CD4-positive, alpha-beta T cell treated with Interleukin-4 for 1 hour (primary cell): Measurements from ENCODE around the gene PARN.
"Not testable (repeated sequence)": the region's sequence is repeated elsewhere in the genome, so short reads cannot be mapped to it uniquely, and the experiment has no call there.

Experiments used
- DNase-seq, 2 donors: peaks; one replicate each; pipeline ENCODE4 v3.0.0-alpha.2; 2020 to 2022

Gene PARN, protein sequence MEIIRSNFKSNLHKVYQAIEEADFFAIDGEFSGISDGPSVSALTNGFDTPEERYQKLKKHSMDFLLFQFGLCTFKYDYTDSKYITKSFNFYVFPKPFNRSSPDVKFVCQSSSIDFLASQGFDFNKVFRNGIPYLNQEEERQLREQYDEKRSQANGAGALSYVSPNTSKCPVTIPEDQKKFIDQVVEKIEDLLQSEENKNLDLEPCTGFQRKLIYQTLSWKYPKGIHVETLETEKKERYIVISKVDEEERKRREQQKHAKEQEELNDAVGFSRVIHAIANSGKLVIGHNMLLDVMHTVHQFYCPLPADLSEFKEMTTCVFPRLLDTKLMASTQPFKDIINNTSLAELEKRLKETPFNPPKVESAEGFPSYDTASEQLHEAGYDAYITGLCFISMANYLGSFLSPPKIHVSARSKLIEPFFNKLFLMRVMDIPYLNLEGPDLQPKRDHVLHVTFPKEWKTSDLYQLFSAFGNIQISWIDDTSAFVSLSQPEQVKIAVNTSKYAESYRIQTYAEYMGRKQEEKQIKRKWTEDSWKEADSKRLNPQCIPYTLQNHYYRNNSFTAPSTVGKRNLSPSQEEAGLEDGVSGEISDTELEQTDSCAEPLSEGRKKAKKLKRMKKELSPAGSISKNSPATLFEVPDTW

DNA sequence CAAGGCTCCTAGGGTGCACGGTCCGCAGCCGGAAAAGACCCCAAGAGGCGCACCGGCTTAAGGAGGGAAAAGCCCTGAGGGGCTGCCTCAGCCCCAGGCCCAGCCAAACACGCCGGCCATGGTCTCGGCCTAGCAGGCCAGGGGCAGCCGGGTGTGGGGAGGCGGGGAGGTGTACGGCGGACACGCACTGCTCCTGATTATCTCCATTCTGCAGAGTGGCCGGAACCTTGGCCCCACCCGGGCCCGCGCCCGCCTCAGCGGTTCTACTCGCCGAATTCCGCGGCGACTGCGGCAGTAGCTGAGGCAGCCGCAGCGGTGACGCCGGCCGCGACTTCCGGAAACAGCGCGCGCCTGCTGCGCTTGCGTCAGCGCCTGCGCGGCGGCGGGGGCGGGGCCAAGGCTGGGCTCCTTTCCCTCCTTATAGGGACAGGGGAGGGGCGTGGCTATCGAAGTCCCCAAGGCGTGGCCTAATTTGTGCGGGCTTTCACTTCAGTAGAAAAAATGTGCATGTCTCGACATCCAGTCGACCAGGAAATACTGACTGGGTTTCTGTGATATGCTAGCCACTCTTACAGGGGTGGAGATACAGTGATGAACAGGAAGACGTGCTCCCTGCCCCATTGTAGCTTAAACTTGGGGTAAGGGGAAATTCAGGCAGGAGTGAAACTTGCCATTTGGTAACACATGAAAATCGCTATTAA is at the start of gene PARN:
TSS of gene PARN (minus strand) at position 342 of the 701 bp plus-strand sequence. CDS start at position 207, 135 bp downstream.
- DNase-seq = peak; percentile 98

DNA sequence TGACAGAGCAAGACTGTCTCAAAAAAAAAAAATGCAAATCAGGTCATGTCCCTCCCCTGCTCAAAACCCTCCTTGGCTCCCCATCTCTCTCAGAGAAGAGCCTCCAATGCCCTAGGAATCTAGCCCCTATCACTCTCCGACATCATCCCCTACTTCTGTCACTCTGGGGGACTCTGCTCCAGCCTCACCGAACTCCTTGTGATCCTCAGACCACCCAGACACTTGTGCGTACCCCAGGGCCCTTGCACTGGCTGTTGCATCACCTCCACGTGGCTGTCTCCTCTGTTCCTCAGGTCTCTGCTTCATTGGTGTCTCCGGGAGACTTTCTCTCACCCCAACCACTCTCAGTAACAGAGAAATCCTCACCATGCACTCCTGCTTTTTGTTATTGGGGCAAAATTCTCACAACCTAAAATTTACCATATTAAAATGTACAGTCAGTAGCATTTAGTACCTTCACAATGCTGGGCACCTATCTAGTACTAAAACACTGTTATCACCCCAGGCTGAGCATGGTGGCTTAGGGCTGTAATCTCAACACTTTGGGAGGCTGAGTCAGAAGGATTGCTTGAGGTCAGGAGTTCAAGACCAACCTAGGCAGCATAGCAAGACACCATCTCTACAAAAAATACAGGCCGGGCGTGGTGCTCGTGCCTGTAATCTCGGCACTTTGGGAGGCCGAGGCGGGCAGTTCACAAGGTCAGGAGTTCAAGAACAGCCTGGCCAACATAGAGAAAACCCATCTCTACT is 48.9 kb upstream of the PARN start:
- DNase-seq = no peak

DNA sequence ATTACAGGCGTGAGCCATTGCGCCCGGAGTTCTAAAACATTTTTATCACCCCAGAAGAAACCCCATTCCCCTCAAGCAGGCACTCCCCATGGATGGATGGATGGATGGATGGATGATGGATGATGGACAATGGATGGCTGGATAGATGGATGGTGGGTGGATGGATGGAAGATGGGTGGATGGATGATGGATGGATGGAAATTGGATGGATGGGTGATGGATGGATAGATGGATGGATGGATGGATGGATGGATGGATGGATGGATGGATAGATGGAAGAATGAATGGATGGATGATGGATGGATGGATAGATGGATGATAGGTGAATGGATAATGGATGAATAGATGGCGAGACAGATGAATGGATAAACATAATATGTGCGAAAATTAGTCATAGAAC is 47.6 kb upstream of the PARN start:
- no peak for DNase-seq

DNA sequence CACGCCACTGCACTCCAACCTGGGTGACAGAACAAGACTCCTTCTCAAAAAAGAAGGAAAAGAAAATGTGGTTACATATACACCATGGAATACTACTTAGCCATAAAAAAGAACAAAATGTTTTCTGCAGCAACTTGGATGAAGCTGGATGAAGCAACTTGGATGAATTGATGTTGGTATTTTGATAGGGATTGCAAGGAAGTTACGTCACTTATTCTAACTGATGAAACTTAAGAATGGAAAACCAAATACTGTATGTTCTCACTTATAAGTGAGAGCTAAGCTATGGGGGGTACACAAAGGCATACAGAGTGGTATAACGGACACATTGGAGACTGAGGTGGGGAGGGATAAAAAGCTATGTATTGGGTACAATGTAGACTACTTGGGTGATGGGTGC is 46.6 kb upstream of the PARN start:
- no peak for DNase-seq

DNA sequence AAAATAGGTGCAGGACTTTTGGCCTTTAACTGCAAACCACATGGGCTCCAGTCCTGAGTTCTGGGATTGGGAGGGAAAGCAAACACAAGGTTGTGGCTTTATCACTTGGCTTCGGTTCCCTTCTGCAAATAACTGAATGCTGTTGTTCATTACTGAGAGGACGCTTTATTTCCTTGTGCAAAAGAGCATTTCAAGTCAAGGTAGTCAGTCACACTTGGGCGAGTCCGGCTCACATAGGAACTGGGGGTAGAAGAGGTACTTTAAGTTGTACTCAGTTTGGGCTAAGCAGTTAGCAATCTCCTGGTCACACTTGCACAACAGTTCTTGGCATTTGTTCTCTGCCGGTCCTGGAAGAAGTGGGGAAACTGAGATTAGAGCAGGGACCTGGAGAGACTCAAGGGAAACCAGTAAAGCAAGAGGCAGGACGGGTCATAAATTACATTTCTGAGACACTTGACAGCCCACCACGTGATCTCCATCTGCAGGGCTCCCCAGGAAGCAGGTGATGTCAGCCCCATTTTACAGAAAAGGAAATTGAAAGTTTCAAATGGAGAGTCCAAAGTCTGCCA is 42.4 kb upstream of the PARN start:
- DNase-seq = no peak

DNA sequence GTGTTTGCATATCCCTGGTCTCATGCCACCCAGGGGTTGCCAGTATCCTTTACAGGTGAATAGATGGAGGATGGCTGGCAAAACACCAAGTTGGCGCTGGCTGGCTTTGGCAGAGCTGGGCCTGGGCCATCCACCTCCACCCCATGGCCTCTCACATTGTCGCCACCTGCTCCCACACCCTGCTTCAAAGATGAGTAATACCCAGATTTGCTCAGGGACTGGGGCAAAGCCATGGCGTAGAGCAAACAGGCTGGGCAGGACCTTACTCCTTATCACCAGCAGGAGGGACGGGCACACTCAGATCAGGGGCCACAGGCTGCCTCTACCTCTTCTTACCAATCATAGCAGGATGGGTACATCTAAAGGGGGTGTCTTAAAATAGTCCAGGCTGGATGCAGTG is 39.7 kb upstream of the PARN start:
- no peak for DNase-seq

DNA sequence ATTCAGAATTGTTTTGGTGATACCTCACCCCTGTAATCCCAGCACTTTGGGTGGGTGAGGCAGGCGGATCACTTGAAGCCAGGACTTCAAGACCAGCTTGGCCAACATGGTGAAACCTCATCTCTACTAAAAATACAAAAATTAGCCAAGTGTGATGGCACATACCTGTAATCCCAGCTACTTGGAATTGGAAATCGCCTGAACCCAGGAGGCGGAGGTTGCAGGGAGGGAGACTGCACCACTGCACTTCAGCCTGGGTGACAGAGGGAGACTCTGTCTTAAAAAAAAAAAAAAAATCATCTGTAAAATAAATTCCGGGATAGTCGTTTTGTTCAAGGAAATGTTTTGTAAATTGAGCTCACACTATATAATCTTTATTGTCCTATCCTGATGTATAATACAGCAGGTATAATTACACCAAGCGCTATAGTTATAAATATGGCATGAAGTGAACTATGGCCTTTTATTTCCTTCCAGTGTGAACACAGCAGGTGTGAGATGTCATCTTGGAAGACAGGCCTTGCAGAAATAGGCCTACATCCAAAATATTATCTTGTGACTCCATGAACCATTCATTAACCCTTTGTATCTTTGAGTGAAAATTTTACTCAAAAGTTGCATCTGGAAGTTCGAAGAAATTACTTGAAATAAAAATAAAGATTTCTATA is 38.6 kb upstream of the PARN start:
- DNase-seq = no peak

DNA sequence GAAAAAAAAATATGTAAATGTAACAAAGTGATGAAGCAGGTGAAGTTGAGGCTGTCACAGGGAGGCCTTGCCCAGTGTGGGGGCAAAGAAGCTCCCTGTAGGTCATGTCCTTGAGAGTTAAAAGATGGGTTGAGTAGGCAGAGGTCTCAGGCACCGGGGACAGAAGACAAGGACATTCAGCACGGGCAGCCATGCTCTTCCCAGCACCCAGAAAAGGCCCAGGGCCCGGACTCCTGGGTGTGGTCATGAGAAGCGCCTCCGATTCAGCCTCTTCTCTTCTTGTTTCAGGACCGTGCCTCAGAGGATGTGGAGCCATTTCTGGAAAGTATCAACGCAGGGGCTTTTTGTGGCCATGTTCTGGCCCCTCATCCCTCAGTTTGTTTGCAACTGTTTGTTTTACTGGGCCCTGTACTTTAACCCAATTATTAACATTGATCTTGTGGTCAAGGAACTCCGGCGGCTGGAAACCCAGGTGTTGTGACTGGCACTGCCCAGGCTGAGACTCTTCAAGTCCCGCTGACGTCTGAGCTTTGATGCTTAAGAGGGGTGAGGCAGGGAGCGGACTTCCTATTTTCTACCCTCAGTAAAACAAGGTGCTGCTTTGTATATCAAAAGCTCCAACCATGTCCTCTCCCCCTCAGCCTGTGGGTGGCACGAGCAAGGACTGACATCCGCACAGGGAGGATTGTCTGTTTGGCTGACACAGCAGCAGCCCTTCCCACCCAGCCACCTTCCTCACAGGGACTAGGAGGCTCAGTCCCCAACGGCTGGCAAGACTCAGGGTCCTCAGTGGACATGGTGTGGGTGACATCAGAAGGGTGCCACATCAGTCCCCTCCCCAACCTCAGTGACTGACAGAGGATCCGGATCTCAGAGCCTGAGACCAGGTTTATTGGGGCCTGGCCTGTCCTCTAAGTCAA is 37.5 kb upstream of the PARN start:
- no peak for DNase-seq

DNA sequence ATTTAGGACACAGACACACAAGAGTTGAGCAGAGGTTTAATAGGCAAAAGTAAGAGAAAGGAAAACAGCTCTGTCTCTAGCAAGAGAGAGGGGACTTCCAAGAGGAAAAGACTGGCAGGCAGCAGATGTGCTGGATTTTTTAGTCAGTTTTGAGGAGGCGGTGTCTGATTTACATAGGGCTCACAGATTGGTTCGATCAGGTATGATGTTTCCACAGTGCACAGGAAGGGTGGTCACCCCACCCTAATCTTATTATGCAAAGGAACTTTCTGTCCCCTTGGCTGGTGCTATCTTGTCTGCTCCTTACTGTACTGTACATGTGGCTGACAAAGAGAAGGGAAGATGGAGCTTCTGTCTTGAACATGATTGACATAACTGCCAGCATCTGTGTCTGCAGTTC is 28.0 kb upstream of the PARN start:
- DNase-seq = peak in 1 of 2 donors; percentile 13

DNA sequence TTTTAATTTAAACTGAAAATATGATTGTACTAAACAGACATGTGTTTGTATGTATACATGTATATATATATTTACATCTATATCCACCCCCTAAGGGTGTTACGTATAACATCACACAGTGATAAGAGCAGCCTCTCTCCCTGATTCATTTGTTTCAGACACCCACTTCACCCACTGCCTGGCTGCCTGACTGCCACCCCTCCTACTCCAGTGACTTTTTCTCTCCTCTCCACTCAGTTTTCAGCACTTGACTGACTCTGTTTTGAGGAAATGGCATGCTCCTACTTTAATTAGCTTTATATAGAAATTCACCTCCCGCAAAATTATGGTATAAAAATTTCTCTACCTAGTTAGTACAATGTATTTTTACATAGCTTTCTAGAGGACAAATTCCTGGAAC is 22.7 kb upstream of the PARN start:
- no peak for DNase-seq

DNA sequence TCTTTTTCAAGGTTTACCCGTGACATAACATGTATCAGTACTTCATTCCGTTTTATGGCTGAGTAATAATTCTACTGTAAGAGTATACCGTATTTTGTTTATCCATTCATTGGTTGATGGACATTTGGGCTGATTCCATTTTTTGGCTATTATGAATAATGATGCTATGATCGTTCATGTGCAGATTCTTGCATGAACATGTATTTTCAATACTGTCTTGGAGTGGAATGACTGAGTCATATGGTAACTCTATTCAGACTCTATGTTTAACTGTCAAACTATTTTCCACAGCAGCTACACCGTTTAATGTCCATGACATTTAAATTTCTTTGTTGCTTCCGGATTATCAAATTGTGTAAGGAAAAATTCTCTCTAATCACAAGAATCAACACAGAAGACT is 20.6 kb upstream of the PARN start:
- no peak for DNase-seq

DNA sequence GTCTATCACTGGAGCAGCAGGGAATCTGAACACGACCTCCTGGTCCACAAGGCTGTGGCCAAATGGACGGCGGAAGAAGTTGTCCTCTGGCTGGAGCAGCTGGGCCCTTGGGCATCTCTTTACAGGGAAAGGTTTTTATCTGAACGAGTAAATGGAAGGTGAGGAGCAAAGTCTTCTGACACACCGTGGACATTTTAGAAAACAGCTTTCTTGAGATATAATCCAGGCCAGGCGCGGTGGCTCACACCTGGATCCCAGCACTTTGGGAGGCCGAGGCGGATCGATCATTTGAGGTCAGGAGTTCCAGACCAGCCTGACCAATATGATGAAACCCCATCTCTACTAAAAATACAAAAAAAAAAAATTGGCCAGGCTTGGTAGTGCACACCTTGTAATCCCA is 19.8 kb upstream of the PARN start:
- no peak for DNase-seq

DNA sequence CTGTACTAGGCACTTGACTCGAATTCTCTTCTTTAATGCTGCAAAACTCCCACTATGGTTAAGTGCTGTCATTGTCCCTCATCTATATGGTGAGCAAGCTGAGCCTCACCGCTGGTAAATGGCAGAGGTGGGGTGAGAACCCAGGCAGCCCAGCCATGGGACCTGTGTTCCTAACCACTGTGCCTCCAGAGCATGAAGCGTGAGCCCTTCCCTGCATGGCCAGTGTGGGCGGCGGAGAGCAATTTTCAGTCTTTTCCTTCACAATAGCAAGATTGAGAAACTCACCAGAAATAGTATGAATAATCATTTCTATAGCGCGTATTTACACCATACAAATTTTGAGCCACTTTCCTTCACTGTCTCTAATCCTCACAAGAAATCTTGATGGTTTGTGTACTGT is 11.9 kb upstream of the PARN start:
- no peak for DNase-seq

DNA sequence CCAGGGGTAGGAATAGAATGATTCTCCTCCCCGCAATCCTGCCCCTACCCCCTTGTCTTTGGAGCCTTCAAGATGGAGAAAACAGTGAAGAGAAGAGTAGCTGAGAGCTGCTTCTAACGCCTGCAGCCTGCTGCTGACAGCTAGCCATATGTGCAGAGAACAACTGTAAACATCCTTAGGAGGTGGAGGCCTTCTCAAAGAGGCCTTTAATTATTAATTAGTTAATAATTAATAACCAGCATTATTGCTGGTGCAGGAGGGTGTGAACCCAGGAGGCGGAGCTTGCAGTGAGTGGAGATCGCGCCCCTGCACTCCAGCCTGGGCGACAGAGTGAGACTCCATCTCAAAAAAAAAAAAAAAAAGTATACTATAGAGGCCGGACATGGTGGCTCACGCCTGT is 11.1 kb upstream of the PARN start:
- DNase-seq = no peak

DNA sequence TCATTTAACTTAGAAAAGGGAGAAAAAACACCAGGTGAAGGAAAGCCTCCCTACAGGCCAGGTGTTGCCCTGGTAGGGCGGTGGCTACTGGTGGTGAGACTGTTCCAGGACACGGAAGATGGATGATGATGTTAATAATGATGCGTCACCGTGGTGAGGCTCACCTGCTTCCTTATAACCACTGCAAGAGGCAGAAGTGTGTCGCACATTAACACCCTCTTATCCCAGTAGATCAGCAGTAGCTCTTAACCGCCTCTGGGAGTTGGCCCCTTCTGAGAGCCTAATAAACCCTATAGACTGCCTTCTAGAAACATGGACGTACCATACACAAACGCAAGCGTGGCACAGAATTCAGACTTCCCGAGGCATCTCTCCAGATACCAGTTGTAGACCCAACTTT is 10.5 kb upstream of the PARN start:
- no peak for DNase-seq

DNA sequence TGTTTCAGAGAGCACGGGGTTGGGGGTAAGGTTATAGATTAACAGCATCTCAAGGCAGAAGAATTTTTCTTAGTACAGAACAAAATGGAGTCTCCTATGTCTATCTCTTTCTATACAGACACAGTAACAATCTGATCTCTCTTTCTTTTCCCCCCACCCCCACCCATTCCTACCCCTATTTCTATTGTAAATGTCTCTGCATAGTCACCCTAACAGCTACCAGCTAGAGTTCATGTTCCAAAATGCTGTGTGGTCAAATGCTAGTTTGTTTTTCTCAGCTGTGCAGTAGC is 6.8 kb upstream of the PARN start:
- DNase-seq = not testable (repeated sequence)

DNA sequence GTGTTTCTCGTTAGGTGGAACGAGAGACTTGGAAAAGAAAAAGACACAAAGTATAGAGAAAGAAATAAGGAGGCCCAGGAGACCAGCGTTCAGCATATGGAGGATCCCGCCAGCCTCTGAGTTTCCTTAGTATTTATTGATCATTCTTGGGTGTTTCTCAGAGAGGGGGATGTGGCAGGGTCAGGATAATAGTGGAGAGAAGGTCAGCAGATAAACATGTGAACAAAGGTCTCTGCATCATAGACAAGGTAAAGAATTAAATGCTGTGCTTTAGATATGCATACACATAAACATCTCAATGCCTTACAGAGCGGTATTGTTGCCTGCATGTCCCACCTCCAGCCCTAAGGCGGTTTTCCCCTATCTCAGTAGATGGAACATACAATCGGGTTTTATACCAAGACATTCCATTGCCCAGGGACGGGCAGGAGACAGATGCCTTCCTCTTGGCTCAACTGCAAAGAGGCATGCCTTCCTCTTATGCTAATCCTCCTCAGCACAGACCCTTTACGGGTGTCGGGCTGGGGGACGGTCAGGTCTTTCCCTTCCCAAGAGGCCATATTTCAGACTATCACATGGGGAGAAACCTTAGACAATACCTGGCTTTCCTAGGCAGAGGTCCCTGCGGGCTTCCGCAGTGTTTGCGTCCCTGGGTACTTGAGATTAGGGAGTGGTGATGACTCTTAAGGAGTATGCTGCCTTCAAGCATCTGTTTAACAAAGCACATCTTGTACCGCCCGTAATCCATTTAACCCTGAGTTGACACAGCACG is 6.3 kb upstream of the PARN start:
- DNase-seq = not testable (repeated sequence)

DNA sequence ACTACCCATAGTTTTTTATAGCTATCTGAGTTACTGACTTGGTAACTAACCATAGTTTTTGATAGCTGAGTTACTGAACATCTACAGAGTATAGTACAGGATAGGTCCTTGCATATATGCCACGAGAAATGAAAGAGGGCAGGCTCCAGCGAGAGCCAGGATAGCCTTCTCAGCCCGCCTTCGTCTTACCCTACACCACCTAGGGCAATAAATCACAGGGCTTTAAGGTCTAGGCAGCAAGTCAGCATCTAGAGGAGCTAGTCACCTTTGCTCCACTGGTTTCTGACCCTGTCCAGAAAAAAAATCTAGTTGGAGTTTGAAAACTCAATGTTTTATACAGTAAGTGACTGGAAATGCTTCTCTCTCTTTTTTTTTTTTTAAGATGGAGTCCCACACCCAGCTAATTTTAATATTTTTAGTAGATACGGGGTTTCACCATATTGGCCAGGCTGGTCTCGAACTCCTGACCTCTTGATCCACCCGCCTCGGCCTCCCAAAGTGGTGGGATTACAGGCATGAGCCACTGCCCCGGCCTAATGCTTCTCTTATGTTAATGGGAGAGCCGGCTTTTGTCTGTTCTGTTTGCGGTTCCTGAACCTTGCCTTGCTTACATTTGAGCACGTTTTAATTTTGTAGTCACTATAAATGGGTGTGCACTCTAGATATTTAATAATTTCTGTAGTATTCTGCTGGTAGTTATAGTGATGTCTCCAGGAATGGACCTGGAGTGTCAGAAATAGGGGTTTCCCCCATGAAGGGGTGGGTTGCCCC is 5.5 kb upstream of the PARN start:
- no peak for DNase-seq

DNA sequence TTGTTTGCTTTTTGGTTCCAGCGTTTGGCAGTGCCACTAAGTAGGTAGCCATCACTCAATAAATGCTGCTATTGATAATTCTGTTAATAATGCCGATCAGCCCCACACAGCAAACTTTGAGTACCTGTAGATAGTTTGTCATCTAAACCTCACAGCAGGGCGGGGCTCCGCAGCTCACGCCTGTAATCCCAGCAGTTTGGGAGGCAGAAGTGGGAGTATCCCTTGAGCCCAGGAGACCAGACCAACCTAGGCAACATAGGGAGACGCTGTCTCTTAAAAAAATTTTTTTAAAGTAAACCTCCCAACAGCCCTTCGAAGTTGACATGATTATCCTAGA is 4.3 kb upstream of the PARN start:
- no peak for DNase-seq
